HG02943 (cell line): ENCODE measurements around the gene TNNT1.
"Not testable (repeated sequence)": the region's sequence is repeated elsewhere in the genome, so short reads cannot be mapped to it uniquely, and the experiment has no call there.

Source experiments
- ATAC-seq: cut with Tn5 transposase; IDR thresholded peaks from one replicate; pipeline ENCODE4 v1.9.1; 2021; ENCODE audit warnings: mild to moderate bottlenecking, low read depth, moderate library complexity; ENCODE audit not compliant: unreplicated experiment

The TNNT1 gene, protein sequence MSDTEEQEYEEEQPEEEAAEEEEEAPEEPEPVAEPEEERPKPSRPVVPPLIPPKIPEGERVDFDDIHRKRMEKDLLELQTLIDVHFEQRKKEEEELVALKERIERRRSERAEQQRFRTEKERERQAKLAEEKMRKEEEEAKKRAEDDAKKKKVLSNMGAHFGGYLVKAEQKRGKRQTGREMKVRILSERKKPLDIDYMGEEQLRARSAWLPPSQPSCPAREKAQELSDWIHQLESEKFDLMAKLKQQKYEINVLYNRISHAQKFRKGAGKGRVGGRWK

DNA sequence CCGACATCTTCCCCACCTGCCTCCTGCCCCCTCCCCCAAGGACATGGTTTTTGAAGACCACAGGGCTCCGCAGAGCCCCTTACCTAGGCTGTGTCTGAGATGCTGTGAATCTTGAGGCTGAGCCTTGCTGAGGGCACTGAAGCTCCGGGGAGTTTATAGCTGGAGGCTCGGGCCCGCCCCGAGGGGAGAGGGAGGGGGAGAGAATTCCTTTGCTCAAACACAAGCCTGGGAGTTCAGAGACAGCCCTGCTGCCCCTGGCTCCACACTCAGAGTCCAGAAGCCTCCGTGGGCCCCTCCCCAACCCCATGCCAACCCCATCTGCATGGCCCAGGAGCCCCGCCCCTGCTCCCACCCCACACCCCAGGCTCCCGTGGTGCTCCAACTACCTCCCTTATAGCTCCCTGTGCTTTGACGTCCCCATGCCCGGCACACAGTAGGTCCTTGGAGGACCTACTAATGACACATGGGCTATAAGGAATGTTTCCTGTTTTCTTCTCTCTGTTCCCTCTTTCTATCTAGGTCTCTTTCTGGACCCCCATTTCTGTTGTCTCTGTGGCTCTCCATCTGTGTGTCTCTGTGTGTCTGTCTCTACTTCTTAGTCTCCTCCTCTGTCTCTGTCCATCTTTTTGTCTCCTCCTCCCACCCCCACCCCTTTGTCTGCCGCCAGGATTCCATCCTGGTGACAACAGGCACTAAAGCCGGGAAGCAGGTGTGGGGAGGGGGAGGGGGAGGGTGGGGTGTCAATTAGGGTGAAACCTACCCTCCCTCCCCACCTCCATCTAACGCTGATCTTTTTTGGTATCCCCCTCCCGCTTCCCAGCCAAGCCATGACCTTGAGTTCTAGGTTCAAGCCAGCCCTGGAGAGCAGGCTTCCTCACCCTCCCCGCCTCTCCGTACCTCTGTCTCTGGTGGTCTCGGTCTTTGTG, at the start of gene TNNT1:
TNNT1 (minus strand) TSS at position 129 of the 926 bp plus-strand sequence. CDS start 2,049 bp downstream, outside the sequence.
- ATAC-seq: no peak

DNA sequence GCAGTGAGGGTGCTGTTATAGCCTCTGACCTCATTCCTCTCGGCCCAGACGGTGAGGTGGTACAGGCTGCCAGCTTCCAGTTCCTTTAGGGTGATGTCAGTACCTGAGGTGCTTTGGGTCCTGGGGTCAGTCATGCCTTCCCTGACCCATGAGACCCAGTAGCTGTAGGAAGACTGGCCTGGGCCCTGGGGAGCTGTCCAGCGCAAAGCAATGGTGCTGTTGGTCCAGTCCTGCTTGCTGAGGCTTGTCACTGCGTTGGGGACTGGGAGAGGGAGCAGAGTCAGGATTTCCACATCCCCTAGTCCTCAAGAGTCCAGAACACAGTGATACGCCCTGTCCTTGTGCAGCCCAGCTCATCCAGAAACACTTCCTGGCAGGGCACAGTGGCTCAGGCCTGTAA, 49.6 kb upstream of the TNNT1 start:
- no peak for ATAC-seq

DNA sequence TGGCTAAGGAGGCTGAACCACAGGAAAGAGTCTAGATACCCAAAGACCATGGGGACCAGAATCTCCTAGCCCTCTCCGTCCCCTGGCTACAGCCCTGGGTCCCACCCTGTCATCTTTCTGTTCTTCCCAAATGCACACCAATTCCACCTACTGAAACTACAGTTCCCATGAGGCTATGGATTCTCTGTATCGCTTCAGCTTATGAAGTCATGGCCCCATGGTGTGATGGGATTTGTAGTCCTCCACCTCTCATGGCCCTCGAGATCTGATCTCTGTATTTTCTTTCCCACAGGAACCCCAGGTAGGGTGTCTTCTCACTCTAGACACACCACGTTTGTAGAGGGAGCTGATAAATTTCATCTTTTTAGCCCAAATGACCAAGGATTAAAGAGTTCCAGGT, 48.5 kb upstream of the TNNT1 start:
- no peak for ATAC-seq

DNA sequence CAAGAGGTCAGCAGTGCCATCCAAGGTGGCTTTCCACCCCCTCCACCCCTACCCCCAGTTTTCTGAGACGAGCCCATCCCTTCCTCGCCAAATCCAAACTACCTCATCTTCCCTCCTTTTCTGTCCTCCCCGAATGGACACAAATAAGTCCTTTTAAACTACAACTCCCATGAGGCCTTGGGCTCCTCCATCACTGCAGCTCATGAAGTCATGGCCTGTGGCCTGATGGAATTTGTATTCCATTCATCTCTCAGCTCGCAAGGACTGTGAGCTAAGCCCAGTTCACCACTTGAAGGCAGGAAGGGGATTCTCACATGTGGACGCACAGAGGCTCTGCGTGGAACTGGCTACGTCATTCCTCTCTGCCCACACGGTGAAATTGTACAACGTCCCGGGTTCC, 47.8 kb upstream of the TNNT1 start:
- ATAC-seq: no peak

DNA sequence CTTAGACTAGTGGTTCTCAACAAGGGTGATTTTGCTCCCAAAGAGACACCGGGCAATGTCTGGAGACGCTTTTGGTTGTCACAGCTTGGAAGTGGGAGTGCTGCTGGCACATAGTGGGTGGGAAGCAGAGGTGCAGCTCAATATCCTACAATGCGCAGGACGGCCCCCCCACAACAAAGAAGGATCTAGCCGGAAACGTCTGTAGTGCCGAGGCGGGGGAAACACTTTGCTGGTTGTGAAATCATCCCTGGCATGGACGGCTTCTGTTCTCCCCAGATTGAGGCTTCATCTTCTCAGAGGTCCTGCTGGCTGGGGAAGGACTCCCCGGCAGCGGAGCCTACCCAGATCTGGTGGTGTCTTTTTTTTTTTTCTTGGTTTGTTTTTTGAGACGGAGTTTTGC, 44.5 kb upstream of the TNNT1 start:
- no peak for ATAC-seq

DNA sequence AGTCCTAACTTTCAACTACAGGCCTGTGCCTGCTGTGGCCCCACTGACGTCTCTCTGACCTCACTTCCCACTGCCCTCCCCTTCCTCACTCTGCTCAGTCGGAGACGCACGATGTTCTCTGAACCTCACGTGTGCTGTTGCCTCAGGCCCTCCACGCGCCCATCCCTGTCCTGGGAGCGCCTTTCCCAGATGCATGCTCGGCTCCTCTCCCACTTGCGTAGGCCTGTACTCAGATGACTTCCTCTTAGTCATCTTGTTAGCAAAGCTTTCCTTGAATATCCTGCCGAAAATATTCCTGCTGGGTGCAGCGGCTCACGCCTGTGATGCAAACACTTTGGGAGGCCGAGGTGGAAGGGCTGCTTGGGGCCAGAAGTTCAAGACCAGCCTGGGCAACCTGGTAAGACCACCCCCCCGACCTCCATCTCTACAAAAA, 40.4 kb upstream of the TNNT1 start:
- no peak for ATAC-seq

DNA sequence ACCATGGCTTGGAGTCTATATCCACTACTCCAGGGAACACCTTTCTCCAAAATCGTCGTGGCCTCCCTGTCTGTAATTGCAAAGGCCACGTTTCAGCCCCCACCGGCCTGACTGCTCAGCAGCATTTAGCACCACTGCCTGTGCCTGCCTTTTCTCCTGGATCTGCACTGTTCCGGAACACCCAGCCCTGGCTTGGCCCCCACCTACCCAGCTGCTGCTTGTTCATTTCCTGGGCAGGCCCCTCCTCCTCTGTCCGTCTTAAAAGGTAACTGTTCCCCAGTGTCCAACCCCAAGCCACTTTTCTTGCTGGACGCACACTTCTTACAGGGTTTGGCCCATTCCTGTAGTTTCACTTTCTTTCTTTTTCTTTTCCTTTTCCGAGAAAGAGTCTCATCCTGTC, 39.6 kb upstream of the TNNT1 start:
- no peak for ATAC-seq

DNA sequence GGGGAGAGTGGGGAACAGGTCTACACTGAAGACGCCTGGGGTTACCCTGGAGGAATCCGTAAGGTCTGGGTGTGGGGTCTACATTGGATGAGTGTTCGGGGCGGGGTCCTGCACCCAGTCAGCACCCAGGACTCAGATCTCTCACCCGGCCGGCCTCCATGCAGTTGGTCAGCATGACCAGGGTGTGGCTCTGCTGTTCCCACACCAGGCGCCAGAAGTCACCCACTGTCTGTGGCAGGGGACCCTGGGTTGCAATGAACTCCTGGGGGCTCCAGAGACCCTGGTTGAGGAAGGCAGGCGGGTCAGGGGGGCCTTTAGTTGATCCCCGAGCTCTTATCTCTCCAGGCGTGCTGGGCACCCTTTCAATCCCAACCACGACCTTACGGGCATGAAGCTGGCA, 37.1 kb upstream of the TNNT1 start:
- ATAC-seq: no peak

DNA sequence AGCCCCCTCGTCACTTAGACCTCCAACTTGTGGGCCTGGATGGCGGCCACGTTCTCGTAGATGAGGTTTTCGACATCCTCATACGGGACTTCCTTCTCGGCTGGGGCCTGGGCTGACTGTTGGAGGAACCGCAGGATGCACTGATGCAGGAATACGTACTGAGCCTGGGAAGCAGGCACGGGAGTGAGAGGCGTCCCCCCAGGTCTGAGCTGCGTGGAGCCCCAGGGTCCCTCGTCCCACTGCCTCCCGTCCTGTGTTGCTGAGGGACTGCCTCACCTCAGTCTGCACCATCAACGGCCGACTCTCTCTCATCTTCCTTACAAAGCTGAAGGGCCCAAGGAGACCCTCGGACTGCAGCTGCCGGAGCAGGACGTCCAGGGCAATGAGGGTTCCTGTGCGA, 32.7 kb upstream of the TNNT1 start:
- ATAC-seq: no peak

DNA sequence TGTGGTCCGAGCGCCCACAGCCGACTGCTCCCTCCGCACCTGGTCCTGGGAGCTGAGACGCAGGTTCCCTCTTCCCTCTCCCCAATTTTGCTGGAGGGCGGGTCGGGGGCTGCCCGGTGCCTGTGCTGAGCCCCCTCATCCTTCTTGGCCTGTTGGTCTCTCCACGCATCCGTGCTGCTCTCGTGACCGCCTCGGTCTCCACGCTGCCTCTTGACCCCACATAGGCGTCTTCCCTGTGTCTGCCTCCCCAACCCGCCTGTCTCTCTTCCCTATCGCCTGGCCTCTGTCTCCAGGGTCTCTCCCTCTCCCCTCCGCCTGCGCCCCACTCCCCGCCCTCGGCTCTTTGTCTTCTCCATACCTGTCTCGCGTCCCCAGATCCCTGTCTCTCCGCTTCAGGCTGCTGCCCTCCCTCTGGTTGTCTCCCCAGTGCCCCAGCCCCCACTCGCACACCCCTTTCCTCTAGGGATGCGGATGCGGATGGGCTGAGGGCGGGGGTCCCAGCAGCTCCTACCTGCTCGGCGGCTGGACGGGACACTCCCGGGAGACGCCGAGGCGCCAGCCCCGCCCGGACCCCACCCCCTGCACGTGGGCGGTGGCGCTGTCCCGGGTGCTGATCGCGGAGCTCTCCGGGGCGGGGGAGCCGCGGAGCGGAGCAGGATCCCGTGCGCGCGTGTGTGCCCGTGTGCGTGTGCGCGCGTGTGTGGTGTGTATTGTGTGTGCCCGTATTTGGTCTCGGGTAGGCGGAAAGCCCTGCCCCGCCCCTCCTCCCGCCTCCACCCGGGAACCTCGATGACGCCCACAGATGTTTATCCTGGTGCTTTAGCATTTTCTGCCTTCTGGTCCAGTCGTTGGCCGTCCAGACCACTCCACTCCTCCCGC, 30.8 kb upstream of the TNNT1 start, which contains the start of gene SYT5:
SYT5 (minus strand) TSS at position 684 of the 879 bp plus-strand sequence. CDS start 1,248 bp downstream, outside the sequence.
- ATAC-seq: peak; percentile 10

DNA sequence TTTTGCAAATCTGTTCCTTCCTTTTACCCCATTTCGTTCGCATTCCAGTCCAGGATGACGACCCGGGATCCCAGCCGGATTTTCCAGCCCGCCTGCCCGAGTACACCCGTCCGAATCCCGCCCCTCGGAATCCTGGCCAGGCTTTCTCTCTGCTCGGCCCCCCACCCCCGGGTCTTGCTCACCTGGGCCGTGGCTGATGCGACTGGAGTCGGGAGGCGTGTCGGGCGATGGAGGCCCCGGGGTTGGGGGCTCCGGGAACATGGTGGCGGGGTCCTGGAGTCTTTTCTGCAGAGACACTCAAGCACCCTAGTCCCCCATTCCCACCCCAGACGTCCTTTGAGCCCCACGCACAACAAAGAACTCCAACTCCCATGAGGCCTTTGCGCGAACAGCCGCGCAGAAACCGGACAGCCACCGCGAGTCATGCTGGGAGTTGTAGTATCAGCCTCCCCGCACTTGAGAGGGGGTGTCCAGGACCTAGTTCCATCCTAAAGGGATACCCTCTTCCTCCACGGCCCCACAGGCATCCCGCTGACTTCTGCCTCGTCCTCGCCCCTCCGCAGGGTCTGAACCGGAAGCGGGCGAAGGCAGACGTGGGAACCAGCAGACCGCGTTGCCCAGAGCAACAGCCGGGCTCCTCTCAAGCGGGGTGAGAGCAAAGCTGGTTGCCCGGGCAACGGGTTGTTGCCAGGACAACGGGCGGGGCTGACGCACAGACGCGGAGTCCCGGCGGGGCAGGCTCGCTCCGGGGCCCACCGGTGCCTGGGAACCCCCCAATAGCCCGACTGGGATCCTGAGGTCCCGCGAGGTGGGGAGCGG, 30.0 kb upstream of the TNNT1 start:
- ATAC-seq: peak; percentile 69

DNA sequence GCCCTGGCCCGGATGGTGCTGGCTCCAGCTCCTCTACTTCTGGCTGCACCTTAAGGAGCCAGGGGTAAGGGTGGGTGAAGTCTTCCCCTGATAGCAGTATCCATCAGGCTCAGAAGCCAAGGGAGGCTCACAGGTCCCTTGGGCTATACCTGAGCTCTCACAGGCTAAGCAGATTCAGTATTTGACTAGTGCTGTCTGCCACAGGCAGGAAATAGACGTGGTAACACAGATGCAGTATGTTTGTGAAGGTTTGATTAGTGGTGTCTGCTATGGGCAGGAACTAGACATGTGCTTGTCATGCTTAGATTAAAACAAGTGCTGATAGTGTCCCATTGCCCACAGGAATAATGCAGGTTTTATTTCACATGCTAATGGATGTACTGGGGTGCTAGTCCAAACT, 27.1 kb upstream of the TNNT1 start:
- ATAC-seq: no peak

DNA sequence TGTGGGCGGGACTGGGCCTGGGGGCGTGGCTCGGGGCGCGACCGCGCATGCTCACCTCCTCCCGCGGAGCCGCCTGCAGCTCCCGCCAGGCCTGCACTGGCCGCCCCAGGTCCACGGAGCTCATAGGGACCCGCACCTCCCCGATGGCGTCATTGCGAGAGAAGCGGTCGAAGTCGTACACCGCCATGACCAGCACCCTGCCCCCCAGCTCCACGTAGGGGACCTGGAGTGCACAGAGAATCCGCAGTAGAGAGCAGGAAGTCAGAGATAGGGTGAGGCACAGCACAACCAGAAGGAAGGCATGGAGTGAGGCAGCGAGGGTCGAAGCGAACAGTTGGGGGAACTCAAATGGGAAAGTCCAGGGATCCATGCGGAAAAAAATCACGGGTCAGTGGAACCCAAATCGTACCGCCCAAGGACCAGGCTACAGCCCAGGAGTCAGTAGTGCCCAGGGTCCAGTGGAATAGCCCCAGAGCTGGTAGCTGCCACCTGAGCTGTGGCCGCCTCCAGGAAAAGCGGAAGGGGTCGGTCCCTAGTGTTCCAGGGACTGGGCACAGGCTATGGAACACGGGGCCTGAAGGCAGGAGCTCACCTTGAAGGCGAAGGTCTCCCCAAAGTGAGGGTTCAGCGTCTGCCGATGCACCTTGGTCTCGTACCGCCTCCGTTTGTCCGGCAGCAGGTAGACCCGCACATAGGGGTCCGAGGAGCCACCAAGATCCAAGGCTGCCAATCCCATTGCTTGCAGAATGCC, 26.3 kb upstream of the TNNT1 start:
- ATAC-seq: no peak

DNA sequence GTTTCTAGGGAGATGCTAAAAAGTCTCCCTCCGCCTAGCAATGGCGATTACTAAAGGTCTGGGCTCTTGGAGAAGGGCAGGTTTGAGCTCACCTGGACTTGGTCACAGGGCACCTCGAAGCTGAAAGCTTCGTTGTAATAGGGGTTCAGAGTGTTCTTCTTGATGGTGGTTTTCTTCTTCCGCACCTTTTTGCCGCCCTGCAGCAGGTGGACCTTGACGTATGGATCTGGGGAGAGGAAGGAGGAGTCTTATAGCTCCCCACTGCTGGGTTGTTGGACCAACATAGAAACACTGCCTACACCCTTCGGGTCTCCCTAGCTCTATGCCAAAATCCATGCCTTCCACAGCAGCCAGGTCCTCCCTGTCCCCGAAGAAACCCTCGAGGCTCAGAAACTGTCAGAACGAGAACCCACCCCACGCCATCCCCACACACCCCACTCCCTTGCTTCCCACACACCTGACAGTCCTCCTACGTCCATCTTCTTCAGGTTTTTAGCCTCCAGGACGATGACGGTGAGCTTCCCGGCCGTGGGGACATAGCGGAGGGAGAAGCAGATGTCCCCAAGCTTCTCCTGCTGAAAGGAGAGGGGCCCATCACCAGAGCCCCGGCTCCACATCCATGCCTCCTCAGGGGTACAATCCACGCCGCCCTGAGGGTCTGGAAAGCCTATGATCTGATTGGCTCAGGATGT, 25.6 kb upstream of the TNNT1 start:
- ATAC-seq: no peak

DNA sequence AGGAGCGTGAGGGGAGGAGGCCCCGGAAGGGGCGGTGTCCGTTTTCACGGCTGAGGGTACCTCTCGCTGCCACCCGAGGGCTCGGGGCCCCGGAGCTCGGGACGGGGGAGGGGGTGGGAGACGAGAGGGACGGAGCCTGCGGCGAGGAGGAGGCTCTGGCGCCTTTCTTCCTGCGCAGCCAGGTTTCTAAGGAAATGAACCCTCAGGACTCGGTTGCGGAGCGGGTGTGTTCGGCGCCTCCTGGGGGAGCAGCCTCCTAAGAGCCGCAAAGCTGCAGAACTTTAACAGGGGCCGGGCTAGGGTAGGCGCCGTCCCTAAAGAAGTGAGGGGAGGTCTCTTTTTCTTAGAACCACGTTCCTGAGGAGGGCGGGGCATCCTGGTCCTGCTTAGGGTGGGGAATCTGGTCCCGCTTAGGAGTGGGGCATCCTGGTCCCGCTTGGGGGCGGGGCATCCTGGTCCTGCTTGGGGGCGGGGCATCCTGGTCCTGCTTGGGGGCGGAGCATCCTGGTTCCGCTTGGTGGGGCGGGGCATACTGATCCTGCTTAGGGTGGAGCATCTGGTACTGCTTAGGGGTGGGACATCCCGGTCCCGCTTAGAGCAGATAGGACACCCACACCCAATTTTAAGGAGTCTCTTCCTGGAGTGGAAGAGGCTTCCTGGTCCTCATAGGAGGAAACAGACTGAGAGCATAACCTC, 24.9 kb upstream of the TNNT1 start:
- no peak for ATAC-seq

DNA sequence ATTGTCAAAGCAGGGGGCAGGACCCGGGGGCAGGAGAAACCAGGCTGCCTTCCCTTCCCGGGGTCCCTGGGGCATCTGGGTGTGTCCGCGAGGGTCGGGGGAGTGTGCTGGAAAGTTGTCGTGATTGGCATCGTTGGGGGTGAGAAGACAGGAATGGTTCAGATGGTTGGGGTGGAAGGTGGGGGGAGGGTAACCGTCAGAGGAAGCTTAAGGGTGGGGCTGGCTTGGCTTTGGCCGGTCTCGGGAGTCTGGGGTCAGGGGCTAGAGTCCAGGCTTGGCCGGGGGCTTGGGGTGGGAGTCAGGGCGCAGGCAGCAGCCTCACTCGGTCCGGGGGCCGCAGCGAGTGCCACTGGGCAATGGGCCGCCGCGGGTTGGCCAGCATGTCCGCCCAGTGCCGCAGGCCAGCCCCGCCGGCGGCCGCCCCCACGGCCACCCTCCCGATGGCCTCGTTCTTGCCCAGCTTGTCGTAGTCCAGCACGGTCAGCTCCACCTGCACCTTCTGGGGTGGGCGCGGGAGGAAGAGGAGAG, 24.2 kb upstream of the TNNT1 start:
- no peak for ATAC-seq

DNA sequence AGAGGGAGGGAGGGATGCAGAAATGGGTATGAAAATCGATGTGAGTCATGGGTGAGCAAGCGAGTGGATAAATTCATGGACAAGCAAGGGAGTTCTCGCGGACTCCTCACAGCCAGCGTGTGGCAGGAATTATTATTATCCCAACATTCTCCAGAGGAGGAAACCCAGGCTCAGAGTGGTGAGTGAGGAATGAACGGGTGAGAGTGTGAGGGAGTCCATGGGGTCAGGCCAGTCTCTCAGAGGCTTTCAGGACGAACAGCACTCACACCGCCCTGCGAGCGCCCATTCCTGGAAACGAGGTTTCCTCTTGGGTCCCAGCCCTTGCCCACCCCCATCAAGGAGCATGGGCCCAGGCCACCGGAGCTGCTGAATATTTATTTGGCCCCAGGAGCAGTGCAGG, 23.7 kb upstream of the TNNT1 start:
- no peak for ATAC-seq

DNA sequence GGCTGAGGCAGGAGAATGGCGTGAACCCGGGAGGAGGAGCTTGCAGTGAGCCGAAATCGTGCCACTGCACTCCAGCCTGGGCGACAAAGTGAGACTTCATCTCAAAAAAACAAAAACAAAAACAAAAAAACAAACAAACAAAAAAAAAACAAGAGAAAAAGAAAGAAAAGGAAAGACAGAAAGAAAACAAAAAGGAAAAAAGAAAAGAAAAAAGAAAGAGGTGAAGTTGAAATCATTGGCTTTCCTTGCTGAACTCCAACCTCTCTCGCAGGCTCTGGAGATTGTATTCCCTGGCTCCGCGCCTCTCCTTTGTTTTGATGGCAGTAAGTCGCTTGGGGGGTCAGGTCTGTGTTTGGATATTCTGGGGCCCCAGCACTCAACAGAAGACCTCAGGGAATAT, 23.3 kb upstream of the TNNT1 start:
- ATAC-seq: not testable (repeated sequence)
